PFSK-1 (cell line): ENCODE results near the gene LCN10.

ENCODE experiments used
- FOXP2 ChIP-seq: optimal IDR thresholded peaks from 2 replicates; pipeline ENCODE3; 2011; ENCODE audit warnings: borderline replicate concordance, control low read depth, inconsistent platforms; ENCODE audit not compliant: insufficient read depth; ENCODE audit errors: extremely low read length, extremely low read depth
- POLR2AphosphoS5 ChIP-seq: IDR thresholded peaks from 2 replicates; pipeline ENCODE4 v1.6.1; 2012; ENCODE audit warnings: low read depth, mild to moderate bottlenecking, control low read depth, low read length, moderate library complexity
- REST ChIP-seq, 2 experiments: IDR thresholded peaks; 2 replicates each; pipeline versions ENCODE4 v1.6.1 to v1.8.0; 2011 to 2012; ENCODE audit warnings: low read depth in 2 of 2, low read length in 2 of 2, control low read depth in 1 of 2, inconsistent platforms in 1 of 2, mild to moderate bottlenecking in 1 of 2, moderate library complexity in 1 of 2; ENCODE audit not compliant: insufficient read depth in 1 of 2
- SIN3A ChIP-seq: IDR thresholded peaks from 2 replicates; pipeline ENCODE4 v1.6.1; 2012; ENCODE audit warnings: mild to moderate bottlenecking, low read length, moderate library complexity, borderline replicate concordance; ENCODE audit not compliant: insufficient read depth
- TAF1 ChIP-seq: IDR thresholded peaks from 2 replicates; pipeline ENCODE4 v1.6.1; 2012; ENCODE audit warnings: low read length, control low read depth, borderline replicate concordance; ENCODE audit not compliant: insufficient read depth

GRCh38 chr9:136701668-136702053 is 41.1 kb downstream of the LCN10 start:
- TF ChIP-seq REST (IDR thresholded peaks at IDR 0.05; ENCODE audit: insufficient read depth in 1 of 2, low read depth in 2 of 2, low read length in 2 of 2) (no peak), POLR2AphosphoS5 (no peak), TAF1 (no peak), SIN3A (no peak), FOXP2 (no peak)
